CD4-positive, alpha-beta T cell treated with Interleukin-6 for 4 hours (primary cell): ENCODE data around the gene NIPBL.
A peak's percentile ranks its signal among the peaks of the same experiment; 100 is the strongest.
"Not testable (repeated sequence)": the region's sequence is repeated elsewhere in the genome, so short reads cannot be mapped to it uniquely, and the experiment has no call there.

Source experiments
- DNase-seq: peaks from one replicate; pipeline ENCODE4 v3.0.0-alpha.2; 2020; ENCODE audit warnings: mixed read lengths

NIPBL gene

GRCh38 chr5:36876299-36876964 lies at the start of gene NIPBL:
Gene NIPBL, plus strand, starts transcription at chr5:36876769. Its CDS starts 76,928 bp downstream, at chr5:36953697.
- DNase-seq, result peak; percentile 91

GRCh38 chr5:36832274-36832673 lies 44.3 kb upstream of the NIPBL start:
- no peak for DNase-seq

- no peak for DNase-seq
These were observed 39.7 kb upstream of the NIPBL start for GRCh38 chr5:36836831-36837230.

- DNase-seq, result no peak
These were observed 36.8 kb upstream of the NIPBL start for GRCh38 chr5:36839489-36840476.

GRCh38 chr5:36841677-36842076 lies 34.9 kb upstream of the NIPBL start:
- DNase-seq, result no peak

- DNase-seq, result no peak
These were observed 34.5 kb upstream of the NIPBL start for GRCh38 chr5:36842087-36842486.

GRCh38 chr5:36844305-36844704 lies 32.3 kb upstream of the NIPBL start:
- no peak for DNase-seq

- not testable (repeated sequence) for DNase-seq
These were observed 28.0 kb upstream of the NIPBL start for GRCh38 chr5:36848545-36848944.

GRCh38 chr5:36852903-36853302 lies 23.7 kb upstream of the NIPBL start:
- DNase-seq, result not testable (repeated sequence)

- no peak for DNase-seq
These were observed 22.0 kb upstream of the NIPBL start for GRCh38 chr5:36854402-36855140.

GRCh38 chr5:36855141-36855495 lies 21.5 kb upstream of the NIPBL start:
- DNase-seq, result no peak

GRCh38 chr5:36861871-36862270 lies 14.7 kb upstream of the NIPBL start:
- DNase-seq, result no peak

GRCh38 chr5:36870399-36871040 lies 6.0 kb upstream of the NIPBL start:
- DNase-seq, result peak; percentile 5

GRCh38 chr5:36874465-36874864 lies 2.1 kb upstream of the NIPBL start:
- no peak for DNase-seq

GRCh38 chr5:36875051-36875789 lies 1.3 kb upstream of the NIPBL start:
- DNase-seq, result peak; percentile 48

GRCh38 chr5:36875790-36876298 lies 725 bp upstream of the NIPBL start:
- DNase-seq, result peak; percentile 78

GRCh38 chr5:36876965-36877666 lies 547 bp downstream of the NIPBL start:
- DNase-seq, result peak; percentile 66

- DNase-seq, result no peak
These were observed 1.3 kb downstream of the NIPBL start for GRCh38 chr5:36877667-36878391.

GRCh38 chr5:36878392-36879082 lies 2.0 kb downstream of the NIPBL start:
- no peak for DNase-seq
